GM18517 (cell line): ENCODE data around the gene HSPB1.
"Not testable (repeated sequence)": the region's sequence is repeated elsewhere in the genome, so short reads cannot be mapped to it uniquely, and the experiment has no call there.

Experiments used
- ATAC-seq: cut with Tn5 transposase; IDR thresholded peaks from one replicate; pipeline ENCODE4 v1.9.1; 2021; ENCODE audit warnings: mild to moderate bottlenecking, moderate library complexity; ENCODE audit not compliant: unreplicated experiment

HSPB1 gene

DNA sequence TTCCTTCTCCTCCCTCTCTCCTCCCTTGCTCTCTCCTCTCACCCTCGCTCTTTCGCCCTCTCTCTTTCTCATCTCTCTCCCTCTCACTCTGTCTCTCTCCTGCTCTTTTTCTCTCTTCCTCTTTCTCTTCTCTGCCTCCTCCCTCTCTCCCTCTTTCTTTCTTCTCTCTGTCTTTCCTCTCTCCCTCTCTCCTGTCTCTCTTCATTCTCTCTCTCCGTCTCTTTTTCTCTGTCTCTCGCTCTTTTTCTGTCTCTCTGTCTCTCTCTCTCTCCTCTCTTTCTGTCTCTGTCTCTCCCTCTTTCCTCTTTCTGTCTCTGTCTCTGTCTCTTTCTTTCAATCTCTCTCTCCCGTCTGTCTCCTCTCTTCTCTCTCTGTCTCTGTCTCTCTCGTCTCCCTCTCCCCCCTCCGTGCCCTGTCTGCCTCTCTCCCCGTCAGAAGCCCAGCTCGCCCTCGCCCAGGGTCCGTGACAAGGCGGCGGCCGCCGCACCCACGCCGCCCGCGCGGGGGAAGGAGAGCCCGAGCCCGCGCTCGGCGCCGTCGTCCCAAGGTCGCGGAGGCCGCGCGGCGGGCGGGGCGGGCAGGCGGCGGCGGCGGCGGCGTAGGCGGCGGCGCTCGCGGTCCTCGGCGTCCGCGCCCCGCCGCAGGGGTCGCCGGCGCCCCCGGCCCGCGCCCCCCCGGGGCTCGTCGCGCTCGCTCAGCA lies 21.3 kb upstream of the HSPB1 start:
- no peak for ATAC-seq

GRCh38 chr7:76281706-76282343 lies 20.6 kb upstream of the HSPB1 start:
- no peak for ATAC-seq

DNA sequence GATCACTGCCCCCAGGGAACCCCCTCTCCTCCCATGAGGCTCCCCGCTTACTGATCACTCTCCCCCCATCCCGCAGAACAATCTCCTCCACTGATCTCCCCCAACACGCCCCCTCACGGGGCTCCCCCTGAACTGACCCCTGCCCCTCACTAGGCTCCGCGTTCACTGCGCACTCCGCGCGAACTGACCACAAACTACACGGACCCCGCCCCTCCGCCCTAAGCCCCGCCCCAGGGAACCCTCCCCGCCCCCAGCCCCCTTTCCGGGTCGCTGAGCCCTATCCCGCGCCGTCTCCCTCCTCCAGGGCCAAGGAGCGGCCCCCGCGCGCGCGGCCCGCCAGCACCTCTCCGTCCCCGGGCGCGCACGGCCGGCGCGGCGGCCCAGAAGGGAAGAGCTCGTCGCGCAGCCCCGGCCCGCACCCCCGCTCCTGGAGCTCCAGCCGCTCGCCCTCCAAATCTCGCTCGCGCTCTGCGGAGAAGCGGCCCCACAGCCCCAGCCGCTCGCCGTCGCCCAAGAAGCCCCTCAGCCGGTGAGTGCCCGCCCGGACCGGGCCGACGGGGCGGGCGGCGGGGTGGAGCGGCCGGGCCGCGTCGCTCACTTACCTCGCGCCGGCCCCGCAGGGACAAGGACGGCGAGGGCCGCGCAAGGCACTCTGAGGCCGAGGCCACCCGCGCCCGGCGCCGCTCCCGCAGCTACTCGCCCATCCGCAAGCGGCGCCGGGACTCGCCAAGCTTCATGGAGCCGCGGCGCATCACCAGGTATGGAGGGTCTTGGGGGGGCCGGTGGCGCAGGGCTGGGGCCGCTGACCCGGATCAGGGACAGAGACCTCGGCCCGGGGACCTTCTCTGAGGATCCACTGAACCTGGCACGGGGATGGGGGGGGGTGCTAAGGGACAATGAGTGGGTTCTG lies 19.9 kb upstream of the HSPB1 start:
- no peak for ATAC-seq

DNA sequence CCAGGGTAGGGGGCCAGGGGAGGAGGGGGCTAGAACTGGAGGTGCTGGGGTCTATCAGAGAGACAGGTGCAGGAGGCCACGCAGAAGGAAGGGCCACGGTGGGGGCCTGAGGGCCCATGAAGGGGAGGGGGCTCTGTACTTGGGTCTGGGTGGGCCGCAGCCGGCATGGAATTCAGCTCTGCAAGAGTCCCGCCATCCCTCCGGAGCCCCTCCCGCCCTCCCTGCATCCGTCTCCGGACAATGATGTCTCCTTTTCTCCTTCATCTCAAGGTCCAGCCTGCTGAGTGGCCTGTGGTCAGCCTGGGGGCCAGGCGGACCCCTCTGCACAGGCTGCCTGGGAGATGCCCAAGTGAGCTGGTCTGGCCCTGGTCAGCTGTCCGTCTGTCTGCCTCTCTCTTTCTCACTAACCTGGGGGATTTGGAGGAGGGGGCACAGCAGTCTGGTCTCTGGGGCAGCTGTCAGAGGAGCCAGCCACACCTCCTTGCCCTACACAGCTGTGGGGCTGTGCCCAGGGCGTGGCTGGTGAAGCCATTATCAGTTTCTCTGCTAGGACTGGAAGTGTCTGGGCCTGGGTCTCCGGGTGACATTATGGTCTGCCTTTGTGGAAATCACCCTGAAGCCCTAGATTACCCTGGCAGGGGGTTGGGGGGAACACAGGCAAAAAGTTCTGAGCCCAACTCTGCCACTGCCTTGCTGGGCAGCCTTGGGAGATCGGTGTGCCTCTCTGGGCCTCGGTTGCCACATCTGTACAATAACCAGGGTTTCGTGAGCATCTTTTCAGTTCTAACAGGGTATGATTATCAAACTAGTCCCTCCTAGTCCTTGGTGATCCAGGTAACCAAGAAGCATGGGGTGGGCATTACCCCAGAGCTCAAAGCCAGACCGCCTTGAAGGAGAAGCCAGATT lies 19.0 kb upstream of the HSPB1 start:
- no peak for ATAC-seq

GRCh38 chr7:76285604-76286374 lies 16.7 kb upstream of the HSPB1 start:
- no peak for ATAC-seq

- ATAC-seq = no peak
Observed at GRCh38 chr7:76286842-76287403, 15.6 kb upstream of the HSPB1 start.

- not testable (repeated sequence) for ATAC-seq
Observed at GRCh38 chr7:76290847-76291350, 11.6 kb upstream of the HSPB1 start.

DNA sequence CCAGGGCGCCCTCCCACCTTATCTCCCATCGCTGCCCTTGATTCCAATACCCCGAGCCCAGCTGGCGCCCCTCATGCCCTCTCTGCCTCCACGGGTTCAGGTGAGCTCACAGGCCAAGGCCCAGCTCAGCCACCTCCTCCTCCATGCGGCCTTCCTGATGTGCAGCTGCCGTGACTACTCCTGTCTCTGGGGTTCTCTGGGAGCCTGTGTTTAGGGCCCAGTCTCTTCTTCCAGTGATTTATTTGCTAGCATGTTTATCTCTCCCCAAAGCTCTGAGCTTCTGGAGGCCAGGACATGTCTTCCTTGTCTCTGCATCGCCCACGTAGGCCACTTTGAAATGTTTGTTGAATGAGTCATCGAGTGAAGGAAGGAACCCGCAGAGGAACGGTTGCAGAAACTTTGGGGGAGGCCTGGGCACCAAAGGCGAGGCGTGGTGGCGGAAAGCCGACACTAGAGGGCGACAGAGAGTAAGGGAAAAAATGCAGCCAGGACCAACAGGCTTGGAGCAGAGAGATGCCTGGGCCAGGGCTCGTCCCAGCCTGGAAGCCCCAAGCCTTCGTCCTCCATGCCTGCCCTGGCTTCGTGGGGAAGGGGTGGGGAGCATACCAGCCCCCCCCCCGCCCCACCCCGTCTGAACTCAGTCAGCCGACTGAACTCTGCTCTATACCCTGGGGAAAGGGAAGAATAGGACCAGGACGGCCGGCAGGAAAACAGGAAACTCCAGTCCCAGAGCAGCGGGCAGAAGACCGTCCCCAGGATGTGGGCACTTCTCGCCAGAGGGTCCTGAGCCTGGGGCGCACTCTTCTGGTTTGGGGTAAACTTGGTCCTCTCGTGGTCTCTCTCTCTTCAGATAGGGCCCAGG lies 10.9 kb upstream of the HSPB1 start:
- ATAC-seq = peak; percentile 87

DNA sequence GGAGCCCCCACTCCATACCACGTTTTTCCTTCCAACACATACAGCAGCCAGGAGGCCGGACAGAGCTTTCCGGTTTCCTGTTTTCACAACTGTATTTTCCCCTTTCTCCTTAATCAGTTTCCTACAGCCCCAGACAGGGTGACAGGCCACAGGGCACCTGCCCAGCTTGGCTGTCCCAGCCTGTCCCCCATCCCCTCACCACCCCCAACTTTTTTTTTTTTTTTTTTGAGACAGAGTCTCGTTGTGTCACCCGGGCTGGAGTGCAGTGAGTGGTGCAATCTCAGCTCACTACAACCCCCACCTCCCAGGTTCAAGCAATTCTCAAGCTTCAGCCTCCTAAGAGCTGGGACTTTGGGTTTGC lies 10.3 kb upstream of the HSPB1 start:
- ATAC-seq = no peak

DNA sequence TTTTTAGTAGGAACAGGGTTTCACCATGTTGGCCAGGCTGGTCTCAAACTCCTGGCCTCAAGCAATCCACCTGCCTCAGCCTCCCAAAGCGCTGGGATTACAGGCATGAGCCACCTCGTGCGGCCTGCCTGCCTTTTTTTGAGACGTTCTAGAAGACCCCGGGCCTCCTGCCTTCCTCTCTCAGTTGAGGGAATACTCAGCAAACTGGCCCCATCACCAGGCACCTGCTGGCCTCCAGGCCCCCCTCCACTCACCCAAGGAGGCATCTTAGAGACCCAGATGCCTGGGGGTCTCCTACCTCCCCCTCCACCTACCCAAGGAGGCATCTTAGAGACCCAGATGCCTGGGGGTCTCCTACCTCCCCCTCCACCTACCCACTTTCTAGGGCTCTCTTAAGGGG lies 9.6 kb upstream of the HSPB1 start:
- not testable (repeated sequence) for ATAC-seq

DNA sequence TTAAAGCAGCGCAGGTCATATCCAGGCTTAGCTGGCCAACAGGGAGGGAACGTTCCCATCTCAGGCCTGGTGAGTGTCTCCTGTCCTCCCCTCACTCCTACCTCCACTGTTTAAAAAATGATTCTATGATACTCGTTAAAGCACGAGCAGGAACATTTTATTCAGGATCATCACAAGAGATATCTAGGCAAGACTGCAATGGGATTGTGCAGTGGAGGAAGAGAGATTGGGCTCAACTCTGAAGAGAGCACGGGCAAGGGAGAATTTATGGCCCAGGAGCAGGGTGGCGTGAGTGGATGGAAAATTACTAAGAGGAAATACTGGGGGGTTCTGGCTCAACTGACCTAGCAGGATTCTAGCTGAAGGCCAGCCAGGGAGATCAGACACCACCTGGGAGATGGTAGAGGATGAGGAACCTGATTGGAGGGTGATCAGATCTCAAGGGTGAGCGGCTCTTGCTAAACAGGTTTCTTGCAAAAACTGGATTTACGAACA lies 9.0 kb upstream of the HSPB1 start:
- no peak for ATAC-seq

- no peak for ATAC-seq
Observed at GRCh38 chr7:76294344-76295024, 8.0 kb upstream of the HSPB1 start.

GRCh38 chr7:76296743-76297740 lies 5.4 kb upstream of the HSPB1 start:
- no peak for ATAC-seq

- ATAC-seq = no peak
Observed at GRCh38 chr7:76300166-76300731, 2.2 kb upstream of the HSPB1 start.

DNA sequence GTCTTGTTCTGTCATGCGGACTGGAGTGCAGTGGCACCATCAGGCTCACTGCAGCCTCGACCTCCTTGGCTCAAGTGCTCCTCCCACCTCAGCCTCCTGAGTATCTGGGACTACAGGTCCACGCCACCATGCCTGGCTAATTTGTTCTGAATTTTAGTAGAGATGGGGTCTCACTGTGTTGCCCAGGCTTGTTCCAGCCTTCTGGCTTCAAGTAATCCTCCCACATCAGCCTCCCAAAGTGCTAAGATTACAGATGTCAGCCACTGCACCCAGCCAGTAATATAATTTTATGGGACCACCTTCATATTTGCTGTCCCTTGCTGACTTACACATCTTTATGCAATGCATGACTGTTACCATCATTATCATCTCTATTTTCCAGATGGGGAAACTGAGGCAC lies 1.5 kb upstream of the HSPB1 start:
- no peak for ATAC-seq
